Measurements from ENCODE around the gene CACNA1F.

CACNA1F gene

DNA sequence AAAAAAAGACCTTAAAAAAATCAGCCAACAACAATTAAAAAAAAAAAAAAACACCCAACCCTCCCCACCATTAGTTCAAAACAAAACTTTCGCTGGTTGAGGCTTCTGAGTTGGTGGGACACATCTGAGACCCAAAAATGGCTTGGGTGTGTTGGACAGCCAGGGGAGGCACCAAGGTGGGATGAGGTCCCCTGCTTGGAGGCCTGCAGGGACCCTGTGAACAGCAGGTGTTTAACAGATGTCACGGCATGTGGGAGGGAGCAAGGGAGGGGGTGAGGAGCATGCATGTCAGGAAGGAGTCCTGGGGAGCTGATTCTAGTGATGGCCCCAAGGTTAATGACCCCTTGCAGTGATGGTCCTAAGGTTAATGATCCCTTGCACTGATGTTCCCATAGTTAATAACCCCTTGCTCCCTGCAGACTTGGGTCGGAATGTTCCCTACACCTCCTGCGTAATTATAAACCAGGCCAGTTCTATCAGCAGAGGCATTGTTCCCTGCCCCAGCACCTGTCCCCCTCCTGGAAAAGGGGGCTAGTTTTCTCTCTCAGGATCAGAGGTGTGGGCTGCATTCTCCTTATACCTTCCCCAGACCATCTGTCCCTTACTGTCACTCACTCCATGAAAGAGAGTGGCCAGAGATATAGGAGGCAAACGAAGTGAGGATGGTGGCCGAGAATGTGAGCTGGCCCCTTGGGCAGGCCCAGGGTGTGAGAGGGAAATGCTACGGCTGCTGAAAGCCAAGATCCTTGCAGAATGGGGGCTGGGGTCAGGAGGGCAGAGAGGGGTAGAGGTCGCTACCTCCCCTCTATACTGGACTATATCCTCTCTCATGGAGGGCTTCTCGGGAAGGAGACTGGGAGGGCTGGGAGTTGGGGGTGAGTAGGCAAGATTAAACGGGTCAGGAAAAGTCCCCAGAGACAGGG is 33.6 kb upstream of the CACNA1F start:
- no peak for TF ChIP-seq CTCF (IDR thresholded peaks at IDR 0.05)
- H3K27ac ChIP-seq: no peak overlapping the region
- no peak for DNase-seq (ENCODE audit: low spot score)
- no peak overlapping the region for H3K4me3 ChIP-seq

- H3K27ac ChIP-seq: no peak within 1 kb of the TSS
- H3K4me3 ChIP-seq: no peak within 1 kb of the TSS
- DNase-seq (ENCODE audit: low spot score): no peak
- no peak for TF ChIP-seq CTCF (IDR thresholded peaks at IDR 0.05)
Measured at GRCh38 chrX:49264460-49264859, 31.3 kb upstream of the CACNA1F start, which contains the start of gene FOXP3. FOXP3 (minus strand) TSS chrX:49264710; CDS start chrX:49258505, 6,205 bp downstream.

DNA sequence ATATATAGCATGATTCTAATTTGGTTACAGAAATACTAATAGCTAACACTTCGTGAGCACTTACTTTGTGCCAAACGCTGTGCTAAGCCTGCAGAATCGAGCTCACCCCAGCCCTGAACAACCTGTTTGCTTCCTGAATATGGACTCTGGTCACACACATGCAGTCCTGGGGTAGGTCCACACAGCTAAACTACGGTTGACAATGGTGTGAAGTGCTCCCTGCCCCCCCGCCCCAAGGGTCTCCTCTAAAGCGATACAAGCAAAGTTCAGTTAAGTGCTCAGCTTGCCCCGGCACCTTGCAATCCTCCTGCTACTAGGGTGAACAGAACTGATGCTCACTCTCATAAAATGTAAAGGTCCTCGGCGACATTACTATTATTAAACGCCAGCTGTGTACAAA is 30.5 kb upstream of the CACNA1F start:
- no peak for TF ChIP-seq CTCF (IDR thresholded peaks at IDR 0.05)
- no peak for DNase-seq (ENCODE audit: low spot score)
- no peak overlapping the region for H3K4me3 ChIP-seq
- no peak overlapping the region for H3K27ac ChIP-seq

- H3K27ac ChIP-seq: no peak overlapping the region
- H3K4me3 ChIP-seq: no peak overlapping the region
- no peak for DNase-seq (ENCODE audit: low spot score)
- TF ChIP-seq CTCF (IDR thresholded peaks at IDR 0.05): no peak
Measured at GRCh38 chrX:49262603-49263002, 29.5 kb upstream of the CACNA1F start.

GRCh38 chrX:49260221-49260985 is 27.3 kb upstream of the CACNA1F start:
- Histone ChIP-seq H3K4me3 (no peak overlapping the region), H3K27ac (no peak overlapping the region)
- DNase-seq (ENCODE audit: low spot score): no peak
- TF ChIP-seq CTCF (IDR thresholded peaks at IDR 0.05): no peak

GRCh38 chrX:49258749-49259124 is 25.6 kb upstream of the CACNA1F start:
- Histone ChIP-seq H3K27ac (no peak overlapping the region), H3K4me3 (no peak overlapping the region)
- DNase-seq (ENCODE audit: low spot score): no peak
- TF ChIP-seq CTCF (IDR thresholded peaks at IDR 0.05): no peak

Measured in coronary artery (tissue), 2 donors.